CD1c-positive myeloid dendritic cell (primary cell): ENCODE results near the gene MSI2.

Source experiments
- DNase-seq: peaks from one replicate; pipeline ENCODE4 v3.0.0-alpha.2; 2016; ENCODE audit errors: extremely low spot score

MSI2 gene

DNA sequence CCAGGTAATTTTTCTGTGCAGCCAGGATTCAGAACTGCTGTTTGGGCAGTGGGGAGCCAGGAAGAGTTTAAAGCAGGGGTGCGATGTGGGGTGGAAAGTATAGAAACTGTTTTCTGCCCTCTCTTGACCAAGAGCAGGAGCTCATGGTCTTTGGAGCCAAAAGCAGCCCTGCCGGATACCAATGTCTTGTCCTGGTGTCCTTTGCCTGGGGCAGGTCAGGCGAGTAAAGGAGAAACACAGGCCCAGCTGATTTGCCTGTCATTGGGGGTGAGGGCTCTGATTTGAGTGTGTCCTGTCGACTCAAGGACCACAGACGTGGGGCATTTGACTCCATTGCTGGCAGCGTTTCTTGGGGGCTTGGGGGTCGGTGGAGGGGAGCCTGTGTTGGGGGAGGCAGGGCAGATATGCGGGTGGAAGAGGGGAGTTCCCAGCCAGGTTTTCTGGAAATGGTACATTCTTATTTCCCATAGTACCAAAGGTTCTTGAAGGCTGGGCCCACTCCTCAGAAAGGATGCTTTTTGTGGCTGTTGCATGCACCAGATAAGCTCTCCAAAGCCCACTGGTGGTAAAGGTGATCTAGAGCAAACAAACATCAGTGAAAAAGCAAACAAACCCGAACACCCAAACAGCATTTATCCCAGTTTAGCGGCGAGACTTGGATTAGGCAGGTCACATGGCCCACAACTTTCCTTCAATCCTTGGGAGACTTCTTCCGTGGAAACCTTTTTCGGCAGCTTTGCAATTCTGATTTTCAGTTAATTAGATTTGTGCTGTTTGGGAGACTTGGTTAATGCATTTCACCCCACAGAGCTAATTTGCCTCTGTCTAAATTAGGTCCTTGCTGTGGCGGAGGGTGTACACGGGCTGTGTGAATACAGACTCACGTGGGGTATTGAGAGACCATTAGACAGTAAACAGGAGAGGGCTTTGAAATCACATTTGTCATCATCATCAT is 59.0 kb downstream of the MSI2 start:
- no peak for DNase-seq

- no peak for DNase-seq
These were observed 60.0 kb downstream of the MSI2 start for GRCh38 chr17:57316361-57316760.

DNA sequence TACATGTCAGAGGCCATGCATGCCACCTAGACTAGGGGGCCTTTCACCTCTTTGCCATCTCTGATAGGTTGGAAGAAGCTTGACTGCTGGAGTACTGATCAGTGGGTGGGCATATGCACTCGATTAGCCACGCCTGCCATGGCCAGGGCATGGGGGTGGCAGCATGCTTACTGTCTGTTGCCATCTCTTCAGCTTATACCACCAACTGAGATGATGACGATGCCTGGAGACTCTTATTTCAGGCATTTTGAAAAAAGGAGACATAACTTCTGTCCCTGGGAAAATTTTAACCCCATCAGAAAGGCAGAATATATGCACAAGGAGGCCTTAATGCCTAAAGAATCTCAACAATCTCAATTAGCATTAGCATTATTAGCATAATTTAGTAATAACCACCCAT is 60.8 kb downstream of the MSI2 start:
- DNase-seq, result no peak

DNA sequence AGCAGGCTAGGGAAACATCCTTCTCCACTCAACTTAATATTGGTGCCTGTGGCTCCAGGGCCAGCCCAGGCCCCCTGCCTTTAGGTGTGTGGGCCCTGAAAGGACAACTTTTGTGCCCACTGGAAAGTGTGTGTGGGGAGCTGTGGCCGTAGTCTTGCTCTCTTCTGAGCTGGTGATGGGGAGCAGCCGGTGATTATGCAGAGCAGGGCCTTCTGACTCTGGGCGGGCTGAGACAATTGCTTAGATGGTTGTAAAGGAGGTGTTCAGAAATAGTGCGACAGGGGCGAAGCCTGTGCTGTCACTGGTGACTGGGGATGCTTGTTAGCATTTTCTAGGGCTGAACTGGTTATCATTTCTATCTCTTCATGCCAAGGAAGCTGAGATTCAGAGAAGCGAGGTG is 62.6 kb downstream of the MSI2 start:
- no peak for DNase-seq

DNA sequence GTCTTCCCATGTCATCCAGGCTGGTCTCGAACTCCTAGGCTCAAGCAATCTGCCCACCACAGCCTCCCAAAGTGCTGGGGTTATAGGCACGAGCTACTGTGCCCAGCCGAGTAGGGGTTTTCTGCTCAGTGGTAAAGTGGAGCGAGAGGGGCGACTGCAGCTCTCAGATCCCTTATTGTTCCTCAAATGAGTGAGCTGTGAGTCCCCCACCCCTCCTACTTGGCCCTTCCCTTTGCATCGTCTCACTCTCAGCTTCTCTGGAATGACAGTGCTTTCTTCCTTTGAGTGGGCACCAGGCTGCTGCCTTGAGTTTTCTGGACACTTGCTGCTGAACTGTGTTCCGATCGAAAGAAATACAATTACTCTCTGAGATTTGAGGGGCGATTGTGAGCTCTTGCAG is 63.5 kb downstream of the MSI2 start:
- no peak for DNase-seq

- no peak for DNase-seq
These were observed 67.1 kb downstream of the MSI2 start for GRCh38 chr17:57323391-57323790.

DNA sequence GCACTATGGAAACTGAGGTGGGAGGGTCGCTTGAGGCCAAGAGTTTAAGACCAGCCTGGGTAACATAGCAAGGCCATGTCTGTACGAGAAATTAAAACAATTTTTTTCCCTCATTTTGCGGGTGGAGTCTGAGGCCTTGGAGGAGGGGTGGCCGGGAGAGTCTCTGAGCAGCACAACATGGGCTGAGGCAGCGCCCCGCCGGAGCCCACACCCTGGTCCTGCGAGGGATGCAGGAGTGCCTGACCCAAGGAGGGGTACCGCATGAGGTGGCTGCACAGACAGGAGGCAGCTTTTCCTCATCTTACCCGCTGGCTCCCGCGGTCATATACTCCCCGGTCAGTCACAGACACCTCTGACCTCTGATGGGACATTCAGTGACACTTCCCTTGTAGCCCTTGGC is 67.7 kb downstream of the MSI2 start:
- no peak for DNase-seq

GRCh38 chr17:57324631-57325030 is 68.3 kb downstream of the MSI2 start:
- DNase-seq, result no peak

DNA sequence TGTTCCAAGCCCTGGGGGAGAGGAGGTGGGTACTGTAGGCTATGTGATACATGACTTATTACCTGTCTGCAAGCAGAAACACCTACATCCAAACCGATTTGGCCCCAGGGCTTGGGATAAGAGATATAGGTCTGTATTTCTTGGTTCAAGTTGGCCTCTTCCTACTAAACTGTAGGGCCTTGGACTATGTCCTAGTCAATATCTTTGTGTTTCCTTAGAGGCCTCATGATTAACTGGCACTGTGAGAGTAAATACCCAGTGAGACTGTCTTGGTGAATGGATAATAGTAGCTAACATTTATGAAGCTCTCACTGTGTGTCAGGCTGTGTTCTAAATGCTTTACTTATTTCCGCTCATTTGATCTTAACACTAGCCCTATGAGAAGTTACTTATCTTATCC is 70.0 kb downstream of the MSI2 start:
- no peak for DNase-seq

- no peak for DNase-seq
These were observed 70.4 kb downstream of the MSI2 start for GRCh38 chr17:57326764-57327163.

DNA sequence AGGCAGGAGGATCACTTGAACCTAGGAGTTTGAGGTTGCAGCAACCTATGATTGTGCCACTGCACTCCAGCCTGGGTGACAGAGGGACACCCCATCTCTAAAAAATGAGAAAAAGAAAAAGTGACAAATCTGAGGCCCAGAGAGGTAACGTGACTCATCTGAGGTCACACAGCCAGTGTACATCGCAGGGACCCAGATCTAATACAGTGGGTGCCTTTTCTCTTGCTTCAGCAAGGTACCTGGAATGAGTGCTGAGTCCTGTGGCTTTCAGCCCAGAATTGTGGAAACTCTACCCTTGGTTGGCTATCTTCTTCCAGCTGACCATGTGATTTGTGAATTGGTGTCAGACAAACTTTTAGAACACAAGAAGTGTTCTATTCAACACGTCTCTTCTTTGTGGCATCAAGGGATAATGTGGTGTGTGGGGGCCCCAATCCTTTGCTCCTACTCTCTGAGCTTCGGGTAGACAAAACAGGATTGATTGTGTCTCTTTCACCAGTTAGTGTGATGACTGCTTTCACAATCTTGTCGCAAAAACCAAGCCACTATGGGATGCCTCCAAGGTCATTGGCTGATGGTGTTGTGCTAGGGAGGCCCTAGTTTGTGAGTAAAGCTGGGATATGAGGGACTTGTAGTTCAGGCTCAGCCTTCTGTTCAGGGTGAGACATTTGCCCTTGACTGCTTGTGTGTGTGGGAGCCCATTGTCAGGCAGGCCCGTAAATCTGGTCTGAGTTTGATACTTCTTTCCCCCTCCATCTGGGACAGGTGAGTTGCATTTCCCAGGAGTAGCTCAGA is 71.0 kb downstream of the MSI2 start:
- DNase-seq, result no peak

GRCh38 chr17:57328109-57328882 is 72.0 kb downstream of the MSI2 start:
- DNase-seq, result no peak

DNA sequence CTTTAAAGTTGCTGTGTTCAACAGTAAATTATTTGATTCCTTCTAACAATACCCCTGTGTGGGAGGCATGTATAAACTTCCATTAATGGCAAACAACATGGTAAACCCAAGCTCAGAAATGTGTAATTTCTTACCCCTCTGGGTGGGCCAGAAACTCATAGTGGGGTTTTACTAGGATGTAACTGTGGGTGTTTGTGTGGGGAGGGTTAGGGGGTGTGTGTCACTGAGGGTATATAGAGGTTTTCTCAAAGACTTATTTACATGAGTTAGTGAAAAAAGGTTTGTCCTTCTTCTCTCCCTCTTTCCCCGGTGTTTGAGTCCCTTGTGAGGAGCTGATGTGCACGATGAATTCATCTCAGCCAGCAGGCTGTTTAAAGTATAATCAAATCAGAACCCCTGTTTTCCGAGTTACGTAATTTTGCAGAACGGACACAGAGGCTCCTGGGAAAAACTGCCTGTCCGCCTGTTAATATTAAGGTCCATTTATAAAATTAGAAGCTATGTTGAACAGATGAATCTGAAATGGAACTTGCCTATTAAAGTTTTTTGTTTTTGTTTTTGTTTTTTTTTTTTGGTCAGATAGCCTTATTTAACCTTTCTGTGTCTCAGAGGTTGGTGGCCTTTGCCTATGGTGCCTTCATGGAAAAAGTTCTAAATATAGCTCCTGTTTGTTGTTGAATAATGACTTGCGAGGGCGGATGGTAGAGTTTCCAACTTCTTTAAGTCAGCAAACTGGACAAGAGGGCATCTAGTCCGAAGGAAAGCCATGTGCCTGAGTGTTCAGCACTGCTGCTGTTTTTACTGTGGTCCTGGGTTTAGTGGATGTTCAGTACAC is 73.3 kb downstream of the MSI2 start:
- no peak for DNase-seq

DNA sequence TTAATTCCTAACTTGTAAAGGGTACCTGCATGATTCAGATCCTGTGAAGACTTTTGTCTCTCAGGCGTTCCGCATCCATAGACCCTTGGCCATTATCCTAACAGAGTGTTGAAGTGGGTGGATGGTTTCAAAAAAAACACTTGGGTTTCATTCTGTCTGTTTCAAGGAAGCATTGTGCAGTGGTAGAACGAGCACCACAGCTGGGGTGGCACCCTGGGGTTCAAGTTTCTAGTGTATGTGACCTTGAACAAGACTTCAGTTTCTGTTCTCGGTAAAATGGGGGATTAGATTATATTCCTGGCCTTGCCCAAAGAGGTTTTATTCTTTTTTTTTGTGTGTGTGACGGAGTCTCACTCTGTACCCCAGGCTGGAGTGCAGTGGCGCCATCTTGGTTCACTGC is 74.3 kb downstream of the MSI2 start:
- no peak for DNase-seq

DNA sequence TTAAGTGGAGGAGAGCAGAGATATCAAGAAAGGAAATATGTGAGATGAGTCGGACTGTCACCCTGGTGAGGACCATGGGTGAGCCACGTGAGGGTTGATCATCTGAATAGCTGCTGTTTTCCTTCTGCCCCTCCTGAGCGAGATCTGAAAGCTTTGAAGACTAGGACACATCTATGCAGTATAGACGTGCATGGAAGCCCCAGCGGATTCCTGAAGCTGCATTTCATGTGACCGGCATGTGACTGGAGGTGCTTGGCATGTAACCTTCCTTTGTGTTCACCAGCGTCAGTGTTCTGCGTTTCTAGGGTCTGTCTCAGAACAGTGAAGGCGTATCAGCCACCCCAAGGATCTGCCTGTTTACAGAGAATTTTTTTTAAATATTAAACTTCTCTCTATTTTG is 75.1 kb downstream of the MSI2 start:
- DNase-seq, result no peak

- DNase-seq, result no peak
These were observed 76.2 kb downstream of the MSI2 start for GRCh38 chr17:57332501-57332900.

- DNase-seq, result no peak
These were observed 79.0 kb downstream of the MSI2 start for GRCh38 chr17:57335195-57335792.

GRCh38 chr17:57337390-57337789 is 81.1 kb downstream of the MSI2 start:
- DNase-seq, result no peak

- DNase-seq, result peak; percentile 1
These were observed 82.1 kb downstream of the MSI2 start for GRCh38 chr17:57338257-57338914.
